8988T (cell line): ENCODE data around the gene ACOX2.

ENCODE experiments used
- DNase-seq: peaks from one replicate; pipeline ENCODE4 v3.0.0; 2011

ACOX2 gene

GRCh38 chr3:58470363-58471024 lies 66.5 kb downstream of the ACOX2 start:
- DNase-seq = no peak

DNA sequence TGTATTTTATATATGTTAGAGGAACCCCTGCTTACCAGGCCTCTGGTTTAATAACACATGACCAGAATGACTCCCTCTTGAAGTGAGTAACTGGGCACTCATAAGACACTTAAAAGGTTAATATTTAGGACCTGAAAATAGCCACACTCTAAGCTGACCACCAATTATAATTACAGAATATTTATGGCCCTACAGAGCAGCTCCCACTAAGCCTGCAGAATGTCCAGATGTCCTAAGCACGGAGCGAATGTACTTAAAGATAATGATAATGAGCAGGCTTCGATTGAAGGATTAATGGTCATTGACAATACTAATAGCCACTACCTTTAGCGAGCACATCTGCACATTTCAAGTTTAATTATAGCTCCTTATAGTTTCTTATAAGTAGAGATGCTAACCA lies 67.9 kb downstream of the ACOX2 start:
- DNase-seq = no peak

- no peak for DNase-seq
These were observed 70.0 kb downstream of the ACOX2 start for GRCh38 chr3:58466899-58467563.

DNA sequence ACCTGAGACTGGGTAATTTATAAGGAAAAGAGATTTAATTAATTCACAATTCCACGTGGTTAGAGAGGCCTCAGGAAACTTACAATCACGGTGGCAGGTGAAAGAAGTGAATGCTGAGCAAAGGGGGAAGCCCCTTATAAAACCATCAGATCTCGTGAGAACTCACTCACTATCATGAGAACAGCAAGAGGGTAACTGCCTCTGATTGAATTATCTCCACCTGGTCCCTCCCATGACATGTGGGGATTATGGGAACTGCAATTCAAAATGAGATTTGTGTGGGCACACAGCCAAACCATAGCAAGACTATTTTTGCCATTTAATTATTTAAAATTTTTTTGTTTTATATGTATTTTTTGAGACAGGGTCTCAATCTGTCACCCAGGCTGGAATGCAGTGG lies 72.1 kb downstream of the ACOX2 start:
- DNase-seq = no peak

- no peak for DNase-seq
These were observed 73.1 kb downstream of the ACOX2 start for GRCh38 chr3:58463942-58464271.

GRCh38 chr3:58463181-58463941 lies 73.6 kb downstream of the ACOX2 start:
- DNase-seq = peak; percentile 88

- DNase-seq = no peak
These were observed 74.2 kb downstream of the ACOX2 start for GRCh38 chr3:58462829-58463180.

DNA sequence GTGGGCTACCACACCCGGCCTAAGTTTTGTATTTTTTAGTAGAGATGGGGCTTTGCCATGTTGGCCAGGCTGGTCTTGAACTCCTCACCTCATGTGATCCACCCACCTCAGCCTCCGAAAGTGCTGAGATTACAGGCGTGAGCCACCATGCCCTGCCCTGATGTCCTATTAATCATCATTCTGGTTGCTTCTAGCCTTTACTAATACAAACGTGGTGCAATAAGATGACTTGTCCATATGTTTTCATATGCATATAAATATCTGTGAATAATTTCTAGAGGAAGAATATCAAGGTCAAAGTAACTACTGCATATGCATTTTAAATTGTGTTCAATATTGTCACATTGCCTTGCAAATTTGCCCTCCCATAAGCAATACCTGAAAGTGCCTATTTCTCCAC lies 77.8 kb downstream of the ACOX2 start:
- no peak for DNase-seq
